Keratinocyte (primary cell): ENCODE data around the gene KMT2E.

Experiments used
- CTCF ChIP-seq, 3 experiments: IDR thresholded peaks in 1 of 3; conservative IDR thresholded peaks in 1 of 3; optimal IDR thresholded peaks in 1 of 3; 2 replicates in 2 of 3; 3 replicates in 1 of 3; pipeline versions ENCODE3 to v1.5.1; 2011; ENCODE audit warnings: low read length in 3 of 3, mild to moderate bottlenecking in 3 of 3, moderate library complexity in 2 of 3, control low read depth in 1 of 3, inconsistent platforms in 1 of 3; ENCODE audit not compliant: insufficient read depth in 2 of 3; ENCODE audit errors: extremely low read depth in 1 of 3
- EZH2 ChIP-seq: IDR thresholded peaks from one replicate; pipeline ENCODE4 v1.6.1; 2012; ENCODE audit warnings: inconsistent platforms, mild to moderate bottlenecking, low read length, moderate library complexity

GRCh38 chr7:105112440-105113418 is 98.7 kb downstream of the KMT2E start:
- TF ChIP-seq CTCF (optimal IDR thresholded peaks at IDR 0.05 in 1 of 3, IDR thresholded peaks at IDR 0.05 in 1 of 3, conservative IDR thresholded peaks at IDR 0.05 in 1 of 3; ENCODE audit: extremely low read depth in 1 of 3, insufficient read depth in 2 of 3, low read length in 3 of 3) (no peak), EZH2 (no peak)
